Stimulated activated effector memory CD8-positive, alpha-beta T cell treated with anti-CD3 and anti-CD28 coated beads, Interleukin-12 subunit alpha, Interleukin-12 subunit beta, amount 100 ng/mL, for 72 hours (primary cell): ENCODE measurements around the gene CCDC6.

Experiments
- ATAC-seq: fragments of 150-1000 bp; cut with Tn5 transposase; 2 replicates; pipeline ENCODE4 v1.10.0; 2021
- DNase-seq, 2 donors: peaks; one replicate each; pipeline ENCODE4 v3.0.0; 2021 to 2022; ENCODE audit warnings: low spot score in 2 of 2
- H3K27ac Mint-ChIP-seq: one replicate; pipeline ENCODE4 v1.8.0; 2022; ENCODE audit warnings: mild to moderate bottlenecking, mixed read lengths
- H3K36me3 Mint-ChIP-seq: one replicate; pipeline ENCODE4 v1.8.0; 2022; ENCODE audit warnings: mild to moderate bottlenecking, mixed read lengths
- H3K4me1 Mint-ChIP-seq: one replicate; pipeline ENCODE4 v1.8.0; 2022; ENCODE audit warnings: mixed read lengths
- H3K4me3 Mint-ChIP-seq: one replicate; pipeline ENCODE4 v1.8.0; 2022; ENCODE audit warnings: mild to moderate bottlenecking, mixed read lengths
- H3K9me3 Mint-ChIP-seq: one replicate; pipeline ENCODE4 v1.8.0; 2022; ENCODE audit warnings: mixed read lengths

The CCDC6 gene

GRCh38 chr10:59829601-59830000 is 76.8 kb downstream of the CCDC6 start:
- DNase-seq = no peak
- Mint-ChIP-seq H3K4me1 (peaks cover 53% of the 10 kb centered on the region), H3K36me3 (peaks cover 74% of the 10 kb centered on the region), H3K4me3 (no peak overlapping the region), H3K27ac (peak overlapping the region; percentile 18), H3K9me3 (no peaks in the 10 kb centered on the region)
- ATAC-seq = peak; percentile 93

GRCh38 chr10:59829024-59829423 is 77.3 kb downstream of the CCDC6 start:
- H3K27ac Mint-ChIP-seq = peak overlapping the region; percentile 18
- peaks cover 74% of the 10 kb centered on the region for H3K36me3 Mint-ChIP-seq
- H3K4me3 Mint-ChIP-seq = no peak overlapping the region
- H3K9me3 Mint-ChIP-seq = no peaks in the 10 kb centered on the region
- no peak for DNase-seq
- peaks cover 53% of the 10 kb centered on the region for H3K4me1 Mint-ChIP-seq
- ATAC-seq = peak; percentile 39

DNA sequence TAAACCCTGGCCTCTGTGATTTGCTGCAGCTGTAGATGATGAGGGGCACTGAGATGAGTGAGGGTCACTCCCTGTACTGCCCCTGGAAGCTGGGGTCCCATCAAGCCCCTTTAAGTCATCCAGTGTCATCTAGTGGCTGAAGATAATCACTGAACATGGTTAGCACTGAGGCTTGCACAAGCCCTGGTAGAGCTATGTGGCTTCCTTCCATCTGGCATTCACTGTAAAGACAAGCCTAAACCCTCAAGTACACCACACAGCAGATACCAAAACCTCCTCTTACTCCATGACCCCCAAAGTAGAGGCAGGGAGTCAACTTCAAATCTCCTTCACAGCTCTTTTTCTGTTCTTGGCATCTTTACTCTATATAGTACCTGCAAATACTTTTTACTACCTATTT is 80.4 kb downstream of the CCDC6 start:
- peaks cover 55% of the 10 kb centered on the region for H3K4me1 Mint-ChIP-seq
- H3K36me3 Mint-ChIP-seq = peaks cover 54% of the 10 kb centered on the region
- no peaks in the 10 kb centered on the region for H3K9me3 Mint-ChIP-seq

DNA sequence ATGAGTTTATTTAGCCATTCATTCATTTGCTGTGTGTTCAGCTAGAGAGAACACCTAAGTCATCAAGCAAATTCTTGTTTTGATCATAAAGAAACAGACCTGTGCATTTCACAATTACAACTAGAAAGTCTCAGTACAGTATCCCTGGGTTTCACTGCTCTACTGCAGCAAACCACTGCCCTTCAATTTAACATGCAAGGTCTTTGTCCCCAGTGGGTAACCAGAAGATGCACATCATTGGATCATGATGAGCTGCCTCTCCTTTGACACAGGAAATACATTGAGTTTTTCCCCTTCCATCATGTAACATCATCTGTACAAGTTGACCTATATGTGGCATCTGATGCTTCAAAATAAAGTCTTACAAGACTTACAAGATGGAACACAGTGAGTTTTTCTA is 82.6 kb downstream of the CCDC6 start:
- peak; percentile 77 for ATAC-seq
- DNase-seq = no peak
- Mint-ChIP-seq H3K4me1 (peaks cover 54% of the 10 kb centered on the region), H3K36me3 (peaks cover 43% of the 10 kb centered on the region), H3K9me3 (no peaks in the 10 kb centered on the region), H3K4me3 (no peak overlapping the region), H3K27ac (no peak overlapping the region)

More for the DNA sequence above, 80.4 kb downstream of the CCDC6 start:
- ATAC-seq = no peak
- no peak overlapping the region for H3K4me3 Mint-ChIP-seq
- H3K27ac Mint-ChIP-seq = no peak overlapping the region
- no peak for DNase-seq

DNA sequence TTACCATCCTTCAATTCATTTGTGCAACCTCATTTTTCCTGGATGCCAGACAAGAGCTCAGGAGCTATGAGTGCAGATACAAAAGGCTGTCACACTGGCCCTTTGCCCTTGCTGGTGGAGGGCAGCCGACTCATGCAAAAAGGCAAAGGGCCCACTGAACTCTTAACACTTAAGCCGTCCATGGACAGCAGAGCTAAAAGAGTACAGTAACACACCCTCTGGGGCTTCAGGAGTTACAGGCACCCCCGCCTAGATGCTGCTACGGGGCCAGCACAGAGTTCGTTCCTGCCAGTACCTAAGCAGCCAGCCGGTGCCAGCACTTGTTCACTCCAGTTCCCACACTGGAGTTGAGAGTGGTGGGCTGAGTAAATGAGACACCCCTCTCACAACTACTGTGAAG is 83.2 kb downstream of the CCDC6 start:
- H3K36me3 Mint-ChIP-seq = peaks cover 44% of the 10 kb centered on the region
- no peak for ATAC-seq

DNA sequence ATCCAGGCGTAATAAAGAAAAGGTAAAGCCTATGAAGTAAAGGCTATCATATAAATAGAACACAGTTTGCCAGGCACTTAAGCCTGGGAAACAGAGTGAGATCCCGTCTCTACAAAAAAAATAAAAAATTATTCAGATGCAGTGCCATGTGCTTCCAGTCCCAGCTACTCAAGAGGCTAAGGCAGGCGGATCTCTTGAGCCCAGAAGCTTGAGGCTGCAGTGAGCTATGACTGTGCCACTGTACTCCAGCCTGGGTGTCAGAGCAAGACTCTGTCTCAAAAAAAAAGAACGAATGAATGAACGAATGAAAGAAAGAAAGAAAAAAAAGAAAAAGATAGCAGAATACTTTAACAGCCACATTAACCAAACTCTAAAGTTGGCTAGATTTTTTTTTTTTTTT is 85.9 kb downstream of the CCDC6 start:
- no peak overlapping the region for H3K4me3 Mint-ChIP-seq
- DNase-seq (no peak), ATAC-seq (no peak)
- peaks cover 62% of the 10 kb centered on the region for H3K36me3 Mint-ChIP-seq
- peaks cover 42% of the 10 kb centered on the region for H3K4me1 Mint-ChIP-seq
- H3K27ac Mint-ChIP-seq = no peak overlapping the region
- H3K9me3 Mint-ChIP-seq = no peaks in the 10 kb centered on the region

More for the DNA sequence above, 83.2 kb downstream of the CCDC6 start:
- Mint-ChIP-seq H3K4me3 (no peak overlapping the region), H3K4me1 (peaks cover 55% of the 10 kb centered on the region), H3K9me3 (no peaks in the 10 kb centered on the region), H3K27ac (no peak overlapping the region)
- no peak for DNase-seq

DNA sequence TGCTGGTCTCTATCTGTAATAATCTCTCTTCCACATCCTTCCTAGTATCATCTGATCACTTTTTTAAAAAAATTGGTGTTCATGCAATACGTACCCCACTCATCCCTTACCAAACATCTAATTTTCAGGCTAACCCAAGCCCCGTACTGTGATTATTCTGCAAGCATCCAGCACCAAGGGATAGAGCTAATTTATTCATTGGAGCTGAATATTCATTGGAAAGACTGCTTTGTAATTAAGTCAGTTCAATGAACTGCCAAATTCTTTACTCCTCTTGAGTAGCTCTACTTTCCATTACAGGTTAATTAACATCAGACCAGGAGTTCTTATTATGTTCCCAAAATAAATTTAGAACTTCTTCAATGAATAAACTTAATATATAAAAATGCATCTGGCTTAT is 86.7 kb downstream of the CCDC6 start:
- Mint-ChIP-seq H3K9me3 (no peaks in the 10 kb centered on the region), H3K27ac (peak overlapping the region; percentile 57), H3K4me3 (no peak overlapping the region), H3K4me1 (peaks cover 44% of the 10 kb centered on the region), H3K36me3 (peaks cover 62% of the 10 kb centered on the region)
- DNase-seq = no peak
- ATAC-seq = no peak

DNA sequence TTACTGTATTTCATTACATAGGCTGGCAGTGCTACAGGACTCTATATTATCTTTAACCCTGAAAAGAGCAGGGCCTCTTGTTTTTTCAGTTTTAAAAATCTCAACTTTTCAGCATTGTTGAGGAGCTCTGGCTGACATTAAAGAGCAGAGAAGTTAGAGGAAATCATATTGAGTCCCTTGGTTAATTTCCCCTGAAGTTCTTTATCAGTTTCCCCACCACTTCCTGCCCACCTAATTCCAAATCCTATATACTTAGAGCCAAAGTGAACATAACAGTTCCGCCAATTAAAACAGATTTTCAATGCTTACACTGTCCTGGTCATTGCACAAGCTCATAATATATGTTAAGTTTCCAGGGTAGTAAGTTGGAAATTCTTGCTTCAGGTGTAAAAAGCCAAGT is 87.1 kb downstream of the CCDC6 start:
- DNase-seq (no peak), ATAC-seq (peak; percentile 40)
- Mint-ChIP-seq H3K36me3 (peaks cover 62% of the 10 kb centered on the region), H3K4me3 (no peak overlapping the region), H3K9me3 (no peaks in the 10 kb centered on the region), H3K4me1 (peaks cover 47% of the 10 kb centered on the region), H3K27ac (peak overlapping the region; percentile 57)

DNA sequence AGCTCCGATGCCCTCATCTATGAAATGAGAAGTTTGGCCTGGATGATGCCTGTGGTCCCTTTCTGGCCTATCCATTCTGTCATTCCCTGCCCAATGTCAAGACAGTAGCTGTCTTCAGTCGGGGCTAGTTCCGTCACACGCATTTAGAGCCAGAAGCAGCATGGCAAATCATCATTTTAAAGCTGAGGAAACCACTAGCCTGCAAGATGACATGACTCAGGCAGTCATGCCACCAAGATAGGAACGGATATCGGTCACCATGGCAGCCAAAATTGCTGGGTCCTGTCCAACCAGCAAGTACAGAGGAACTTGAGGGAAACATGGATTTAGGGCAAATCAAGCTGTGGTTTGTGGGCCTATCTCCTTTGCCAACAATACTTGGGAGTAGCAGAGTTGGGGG is 88.6 kb downstream of the CCDC6 start:
- Mint-ChIP-seq H3K36me3 (peaks cover 73% of the 10 kb centered on the region), H3K4me3 (no peak overlapping the region), H3K27ac (no peak overlapping the region), H3K9me3 (no peaks in the 10 kb centered on the region), H3K4me1 (peaks cover 43% of the 10 kb centered on the region)
- no peak for DNase-seq
- peak; percentile 31 for ATAC-seq

GRCh38 chr10:59814878-59815277 is 91.5 kb downstream of the CCDC6 start:
- H3K27ac Mint-ChIP-seq = peak overlapping the region; percentile 34
- no peak overlapping the region for H3K4me3 Mint-ChIP-seq
- H3K9me3 Mint-ChIP-seq = no peaks in the 10 kb centered on the region
- H3K4me1 Mint-ChIP-seq = peaks cover 29% of the 10 kb centered on the region
- ATAC-seq = peak; percentile 34
- no peak for DNase-seq
- H3K36me3 Mint-ChIP-seq = peaks cover 87% of the 10 kb centered on the region

- H3K4me1 Mint-ChIP-seq = peaks cover 10% of the 10 kb centered on the region
- DNase-seq (no peak), ATAC-seq (no peak)
- H3K4me3 Mint-ChIP-seq = no peak overlapping the region
- H3K9me3 Mint-ChIP-seq = no peaks in the 10 kb centered on the region
- peaks cover 98% of the 10 kb centered on the region for H3K36me3 Mint-ChIP-seq
- no peak overlapping the region for H3K27ac Mint-ChIP-seq
Measured at GRCh38 chr10:59812519-59813122, 93.7 kb downstream of the CCDC6 start.

DNA sequence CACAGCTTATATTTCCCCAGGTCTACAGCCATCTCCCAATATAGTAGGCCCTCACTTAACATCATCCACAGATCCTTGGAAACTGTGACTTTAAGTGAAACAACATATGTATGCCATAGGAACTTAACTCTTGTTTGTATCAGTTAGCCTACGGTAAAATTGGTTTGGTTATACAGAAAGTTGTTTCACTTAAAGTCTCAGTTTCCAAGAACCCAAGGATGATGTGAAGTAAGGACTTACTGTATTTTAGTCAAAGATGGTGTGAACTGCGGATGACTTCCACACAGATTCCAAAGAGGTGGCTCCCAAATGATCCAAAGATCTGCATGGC is 96.7 kb downstream of the CCDC6 start:
- Mint-ChIP-seq H3K36me3 (peaks cover 100% of the 10 kb centered on the region), H3K4me1 (peaks cover 2% of the 10 kb centered on the region), H3K4me3 (no peak overlapping the region), H3K9me3 (no peaks in the 10 kb centered on the region), H3K27ac (no peak overlapping the region)
- no peak for ATAC-seq
- DNase-seq = no peak

DNA sequence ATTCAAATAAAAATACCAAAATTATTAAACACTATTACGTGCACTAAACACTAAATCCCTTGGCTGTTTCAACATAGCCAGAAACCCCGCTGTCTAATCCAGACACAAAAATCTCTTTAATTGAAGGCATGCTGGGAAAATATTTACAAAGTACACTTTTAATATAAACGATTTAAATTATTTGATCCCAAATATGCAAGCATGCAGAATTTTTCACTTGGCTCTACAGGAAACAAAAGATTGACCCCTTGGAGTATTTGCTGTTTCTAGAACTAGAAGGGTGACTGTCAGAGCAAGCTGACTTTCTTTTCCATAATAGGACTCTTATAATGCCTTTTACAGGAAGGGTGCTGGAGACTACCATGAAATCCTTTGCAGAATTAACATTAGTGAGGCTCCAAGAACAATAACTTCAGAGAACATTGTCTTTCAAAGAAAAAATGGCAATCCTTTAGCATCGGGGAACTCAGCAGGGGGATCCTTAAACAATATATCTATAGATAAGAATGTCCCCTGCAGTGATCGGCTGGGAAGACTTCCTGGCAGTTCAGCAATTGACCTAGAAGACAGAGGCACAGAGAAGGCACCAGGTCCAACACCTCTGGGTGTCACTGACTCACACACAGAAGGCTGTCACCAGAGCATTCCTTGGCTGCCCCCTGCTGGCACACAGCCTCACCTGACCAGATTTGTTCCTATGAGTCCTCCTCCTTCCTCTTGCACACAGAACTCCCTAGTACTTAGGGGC is 97.3 kb downstream of the CCDC6 start:
- no peaks in the 10 kb centered on the region for H3K9me3 Mint-ChIP-seq
- H3K4me1 Mint-ChIP-seq = no peaks in the 10 kb centered on the region
- peaks cover 100% of the 10 kb centered on the region for H3K36me3 Mint-ChIP-seq
- peak; percentile 95 for ATAC-seq
- no peak overlapping the region for H3K4me3 Mint-ChIP-seq
- DNase-seq = peak; percentile 44 to 78
- no peak overlapping the region for H3K27ac Mint-ChIP-seq

GRCh38 chr10:59807629-59808620 is 98.4 kb downstream of the CCDC6 start:
- H3K4me1 Mint-ChIP-seq = no peaks in the 10 kb centered on the region
- DNase-seq (no peak), ATAC-seq (no peak)
- peaks cover 100% of the 10 kb centered on the region for H3K36me3 Mint-ChIP-seq
- no peaks in the 10 kb centered on the region for H3K9me3 Mint-ChIP-seq
- no peak overlapping the region for H3K27ac Mint-ChIP-seq
- no peak overlapping the region for H3K4me3 Mint-ChIP-seq

DNA sequence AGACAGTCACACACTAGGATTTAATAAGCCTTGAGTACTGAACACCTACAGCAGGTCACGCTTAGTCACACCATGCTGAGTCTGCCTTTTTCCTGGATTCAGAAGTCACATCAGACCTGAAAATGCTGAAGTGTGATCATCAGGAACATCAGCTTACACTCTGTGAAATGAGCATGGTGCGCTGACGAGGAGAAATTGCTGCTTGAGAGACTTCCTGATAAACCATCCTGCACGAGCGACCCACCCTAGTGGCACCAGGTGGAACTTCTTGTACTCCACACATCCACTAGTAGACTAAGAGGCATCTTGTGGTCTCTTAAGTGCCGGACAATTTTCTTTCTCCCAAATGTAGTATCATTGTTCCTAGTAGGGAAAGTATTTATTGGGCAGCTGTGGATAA is 101.3 kb downstream of the CCDC6 start:
- DNase-seq (no peak), ATAC-seq (no peak)
- H3K36me3 Mint-ChIP-seq = peaks cover 100% of the 10 kb centered on the region
- H3K4me1 Mint-ChIP-seq = peaks cover 6% of the 10 kb centered on the region
- no peak overlapping the region for H3K4me3 Mint-ChIP-seq
- H3K27ac Mint-ChIP-seq = no peak overlapping the region
- H3K9me3 Mint-ChIP-seq = no peaks in the 10 kb centered on the region
